ENCODE results near the gene CHRM4.

Gene CHRM4

GRCh38 chr11:46335271-46335670 is 56.3 kb downstream of the CHRM4 start:
- Histone ChIP-seq H3K36me3 (ENCODE audit: control insufficient read depth, insufficient read depth, low read length) (no peaks in the 10 kb centered on the region), H3K27me3 (replicated peaks; ENCODE audit: control insufficient read depth, insufficient read depth, low read length) (peaks cover 8% of the 10 kb centered on the region), H3K4me3 (replicated peaks; ENCODE audit: low read depth, low read length) (no peak overlapping the region)
- TF ChIP-seq, protein P1, sequence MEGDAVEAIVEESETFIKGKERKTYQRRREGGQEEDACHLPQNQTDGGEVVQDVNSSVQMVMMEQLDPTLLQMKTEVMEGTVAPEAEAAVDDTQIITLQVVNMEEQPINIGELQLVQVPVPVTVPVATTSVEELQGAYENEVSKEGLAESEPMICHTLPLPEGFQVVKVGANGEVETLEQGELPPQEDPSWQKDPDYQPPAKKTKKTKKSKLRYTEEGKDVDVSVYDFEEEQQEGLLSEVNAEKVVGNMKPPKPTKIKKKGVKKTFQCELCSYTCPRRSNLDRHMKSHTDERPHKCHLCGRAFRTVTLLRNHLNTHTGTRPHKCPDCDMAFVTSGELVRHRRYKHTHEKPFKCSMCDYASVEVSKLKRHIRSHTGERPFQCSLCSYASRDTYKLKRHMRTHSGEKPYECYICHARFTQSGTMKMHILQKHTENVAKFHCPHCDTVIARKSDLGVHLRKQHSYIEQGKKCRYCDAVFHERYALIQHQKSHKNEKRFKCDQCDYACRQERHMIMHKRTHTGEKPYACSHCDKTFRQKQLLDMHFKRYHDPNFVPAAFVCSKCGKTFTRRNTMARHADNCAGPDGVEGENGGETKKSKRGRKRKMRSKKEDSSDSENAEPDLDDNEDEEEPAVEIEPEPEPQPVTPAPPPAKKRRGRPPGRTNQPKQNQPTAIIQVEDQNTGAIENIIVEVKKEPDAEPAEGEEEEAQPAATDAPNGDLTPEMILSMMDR (IDR thresholded peaks at IDR 0.05; ENCODE audit: insufficient read depth, low read length, poor library complexity, severe bottlenecking): no peak
- no peak for DNase-seq (ENCODE audit: extremely low read depth, insufficient read length)

- Histone ChIP-seq H3K27me3 (replicated peaks; ENCODE audit: control insufficient read depth, insufficient read depth, low read length) (peaks cover 10% of the 10 kb centered on the region), H3K36me3 (ENCODE audit: control insufficient read depth, insufficient read depth, low read length) (no peaks in the 10 kb centered on the region), H3K4me3 (replicated peaks; ENCODE audit: low read depth, low read length) (no peak overlapping the region)
- TF ChIP-seq, protein P1 (IDR thresholded peaks at IDR 0.05; ENCODE audit: insufficient read depth, low read length, poor library complexity, severe bottlenecking): no peak
- DNase-seq (ENCODE audit: extremely low read depth, insufficient read length): no peak
Observed at GRCh38 chr11:46334211-46334610, 57.4 kb downstream of the CHRM4 start.
